GM19463 (cell line): ENCODE results near the gene PCK2.

ENCODE experiments used
- ATAC-seq: cut with Tn5 transposase; IDR thresholded peaks from one replicate; pipeline ENCODE4 v1.9.1; 2021; ENCODE audit warnings: mild to moderate bottlenecking, moderate library complexity; ENCODE audit not compliant: unreplicated experiment

Gene PCK2

DNA sequence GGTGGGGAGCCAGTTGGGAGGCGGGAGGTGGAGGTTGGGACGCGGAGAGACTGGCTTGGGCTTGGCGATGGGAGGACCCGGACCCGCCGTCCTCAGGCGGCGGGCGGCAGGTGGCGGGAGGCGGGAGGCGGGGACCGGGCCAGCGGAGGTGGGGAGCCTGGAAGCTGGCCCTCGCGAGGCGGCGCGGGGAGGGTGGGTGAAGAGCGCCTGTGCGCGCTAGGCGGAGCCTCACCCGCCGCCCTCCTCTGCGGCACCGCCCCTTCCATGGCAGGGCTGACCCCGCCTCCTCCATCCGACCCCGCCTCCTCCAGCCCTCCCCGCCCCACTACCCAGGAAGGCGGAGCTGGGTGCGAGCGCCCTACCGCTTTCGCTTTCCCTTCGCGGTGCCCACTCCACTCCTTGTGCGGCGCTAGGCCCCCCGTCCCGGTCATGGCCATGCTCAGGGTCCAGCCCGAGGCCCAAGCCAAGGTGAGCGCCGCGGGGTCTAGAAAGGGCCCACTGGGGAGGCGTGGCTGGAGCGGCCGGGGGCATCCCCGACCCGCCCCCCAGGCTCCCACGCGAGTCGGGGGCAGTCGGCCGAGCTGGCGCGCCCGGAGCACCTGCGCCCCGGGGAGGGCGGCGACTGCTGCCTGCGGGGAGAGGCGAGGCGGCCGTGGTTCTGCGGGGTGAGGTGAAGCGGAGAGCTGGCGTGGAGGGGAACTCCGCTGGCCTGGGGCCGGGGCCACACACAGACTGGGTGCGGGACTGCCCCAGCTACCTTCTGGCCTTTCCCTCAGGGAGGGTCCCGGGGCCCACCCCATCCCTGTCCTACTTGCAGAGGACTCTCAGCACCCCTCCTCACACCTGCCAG, 41.9 kb downstream of the PCK2 start, which contains the start of gene PSME1:
TSS of gene PSME1 (plus strand) at position 361 of the 850 bp plus-strand sequence. CDS start at position 430, 69 bp downstream.
- peak; percentile 88 for ATAC-seq

DNA sequence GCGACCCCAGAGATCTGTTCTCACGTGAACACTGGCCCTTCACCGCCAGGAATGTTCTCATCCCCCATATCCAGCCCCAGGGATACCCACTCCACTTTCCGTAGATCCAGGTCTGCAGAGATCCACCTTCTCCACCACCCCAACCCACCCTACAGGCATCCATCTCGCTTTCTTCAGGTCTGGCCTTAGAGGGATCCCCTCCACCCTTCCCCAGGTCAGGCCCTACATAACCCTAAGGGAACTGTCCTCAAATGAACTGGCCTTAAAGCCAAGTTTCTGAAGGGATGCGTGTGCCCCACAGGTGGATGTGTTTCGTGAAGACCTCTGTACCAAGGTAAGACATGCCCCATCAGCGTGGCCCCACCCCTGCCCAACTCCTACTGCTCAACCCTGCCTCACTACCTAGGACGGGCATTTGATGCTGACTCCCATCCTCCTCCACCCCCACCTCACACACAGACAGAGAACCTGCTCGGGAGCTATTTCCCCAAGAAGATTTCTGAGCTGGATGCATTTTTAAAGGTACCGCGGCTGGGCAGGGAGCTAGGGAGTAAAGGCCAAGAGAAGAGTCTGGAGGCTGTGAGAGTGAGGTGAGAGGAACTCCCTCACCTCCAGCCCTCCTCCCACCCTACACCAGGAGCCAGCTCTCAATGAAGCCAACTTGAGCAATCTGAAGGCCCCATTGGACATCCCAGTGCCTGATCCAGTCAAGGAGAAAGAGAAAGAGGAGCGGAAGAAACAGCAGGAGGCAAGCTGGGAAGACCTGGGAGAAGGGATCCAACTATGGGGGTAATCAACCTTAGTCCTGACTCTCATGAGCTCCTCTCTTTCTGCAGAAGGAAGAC, 42.8 kb downstream of the PCK2 start:
- no peak for ATAC-seq

DNA sequence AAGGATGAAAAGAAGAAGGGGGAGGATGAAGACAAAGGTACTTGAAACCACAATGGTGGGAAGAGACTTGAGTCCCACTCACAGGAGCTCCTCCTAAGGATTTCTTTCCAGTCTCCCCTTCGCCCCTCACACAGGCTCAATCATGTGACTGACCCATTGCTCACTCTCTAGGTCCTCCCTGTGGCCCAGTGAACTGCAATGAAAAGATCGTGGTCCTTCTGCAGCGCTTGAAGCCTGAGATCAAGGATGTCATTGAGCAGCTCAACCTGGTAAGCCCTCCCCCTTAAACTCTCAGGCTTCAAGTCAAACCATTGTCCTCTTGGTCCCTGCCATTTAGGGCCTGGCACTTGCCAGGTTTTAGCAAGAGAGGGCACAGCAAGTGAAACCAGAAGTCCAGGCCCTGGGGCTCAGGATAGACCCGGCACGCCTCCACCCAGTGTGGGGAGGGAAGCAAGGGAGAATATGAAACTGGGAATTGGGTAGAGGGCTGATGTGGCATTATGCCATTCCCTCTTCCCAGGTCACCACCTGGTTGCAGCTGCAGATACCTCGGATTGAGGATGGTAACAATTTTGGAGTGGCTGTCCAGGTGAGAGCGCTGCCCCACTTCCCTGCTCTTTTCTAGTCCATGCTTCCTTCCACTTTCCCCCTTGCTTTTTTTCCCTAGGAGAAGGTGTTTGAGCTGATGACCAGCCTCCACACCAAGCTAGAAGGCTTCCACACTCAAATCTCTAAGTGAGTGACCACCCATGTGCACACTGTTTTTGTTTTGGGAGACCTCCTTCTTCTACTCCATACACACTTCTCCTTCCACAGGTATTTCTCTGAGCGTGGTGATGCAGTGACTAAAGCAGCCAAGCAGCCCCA, 43.7 kb downstream of the PCK2 start:
- no peak for ATAC-seq

DNA sequence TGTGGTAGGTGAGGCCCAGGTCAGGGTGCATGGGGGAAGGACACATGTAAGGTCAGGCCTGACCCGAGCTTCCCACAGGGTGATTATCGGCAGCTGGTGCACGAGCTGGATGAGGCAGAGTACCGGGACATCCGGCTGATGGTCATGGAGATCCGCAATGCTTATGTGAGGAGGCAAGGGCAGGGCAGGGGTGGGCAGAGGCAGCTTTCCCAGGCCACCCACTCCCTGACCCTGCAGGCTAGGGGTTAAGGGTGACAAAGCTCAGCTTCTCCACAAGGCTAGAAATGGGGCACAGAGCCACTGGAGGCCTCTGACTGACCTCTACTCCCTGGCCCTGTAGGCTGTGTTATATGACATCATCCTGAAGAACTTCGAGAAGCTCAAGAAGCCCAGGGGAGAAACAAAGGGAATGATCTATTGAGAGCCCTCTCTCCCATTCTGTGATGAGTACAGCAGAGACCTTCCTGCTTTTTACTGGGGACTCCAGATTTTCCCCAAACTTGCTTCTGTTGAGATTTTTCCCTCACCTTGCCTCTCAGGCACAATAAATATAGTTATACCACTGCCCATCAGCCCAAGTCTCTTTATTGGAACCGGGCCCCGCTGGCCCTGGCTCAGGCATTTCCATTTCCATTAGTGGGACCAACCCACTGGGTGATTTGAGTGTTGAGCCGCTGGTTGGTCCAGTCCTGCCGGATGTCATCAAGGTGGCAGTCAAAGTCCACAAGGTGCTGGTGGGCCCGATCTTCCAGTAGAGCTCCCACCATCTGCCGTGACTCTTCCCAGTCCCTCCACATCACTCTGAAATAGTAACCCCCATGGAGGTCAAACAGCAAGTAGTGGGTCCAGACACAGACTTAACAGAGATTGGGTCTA, 44.5 kb downstream of the PCK2 start:
- ATAC-seq: no peak

DNA sequence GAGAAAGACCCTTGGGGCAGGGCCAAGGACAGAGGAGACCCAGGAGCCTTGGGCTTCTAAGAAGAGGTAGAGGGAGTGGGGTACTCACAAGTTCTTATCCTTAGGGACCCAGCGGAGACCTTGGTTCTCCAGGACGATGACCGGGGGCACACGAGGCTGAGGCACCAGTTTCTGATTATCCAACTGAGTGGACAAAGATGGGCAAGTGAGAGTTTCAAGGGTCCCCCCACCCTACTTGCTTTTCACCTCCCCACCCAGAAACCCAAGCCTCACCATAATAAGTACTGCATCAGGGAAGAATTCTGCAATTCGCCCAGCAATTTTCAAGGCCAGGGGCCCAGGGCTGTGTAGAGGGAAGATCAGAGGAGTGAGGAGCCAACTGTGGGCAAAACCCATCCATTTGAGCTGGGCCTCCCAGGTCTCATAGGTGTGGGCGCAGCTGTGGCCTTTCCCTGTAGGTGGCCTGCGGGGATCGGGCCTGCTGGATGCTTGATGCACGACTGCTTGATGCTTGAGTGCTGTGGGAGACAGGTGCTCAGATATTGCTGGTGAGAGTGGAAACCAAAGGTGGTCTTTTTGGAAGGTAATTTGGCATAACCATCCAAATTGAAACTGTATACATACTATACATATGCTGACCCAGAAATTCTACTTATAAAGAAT, 45.3 kb downstream of the PCK2 start:
- no peak for ATAC-seq

DNA sequence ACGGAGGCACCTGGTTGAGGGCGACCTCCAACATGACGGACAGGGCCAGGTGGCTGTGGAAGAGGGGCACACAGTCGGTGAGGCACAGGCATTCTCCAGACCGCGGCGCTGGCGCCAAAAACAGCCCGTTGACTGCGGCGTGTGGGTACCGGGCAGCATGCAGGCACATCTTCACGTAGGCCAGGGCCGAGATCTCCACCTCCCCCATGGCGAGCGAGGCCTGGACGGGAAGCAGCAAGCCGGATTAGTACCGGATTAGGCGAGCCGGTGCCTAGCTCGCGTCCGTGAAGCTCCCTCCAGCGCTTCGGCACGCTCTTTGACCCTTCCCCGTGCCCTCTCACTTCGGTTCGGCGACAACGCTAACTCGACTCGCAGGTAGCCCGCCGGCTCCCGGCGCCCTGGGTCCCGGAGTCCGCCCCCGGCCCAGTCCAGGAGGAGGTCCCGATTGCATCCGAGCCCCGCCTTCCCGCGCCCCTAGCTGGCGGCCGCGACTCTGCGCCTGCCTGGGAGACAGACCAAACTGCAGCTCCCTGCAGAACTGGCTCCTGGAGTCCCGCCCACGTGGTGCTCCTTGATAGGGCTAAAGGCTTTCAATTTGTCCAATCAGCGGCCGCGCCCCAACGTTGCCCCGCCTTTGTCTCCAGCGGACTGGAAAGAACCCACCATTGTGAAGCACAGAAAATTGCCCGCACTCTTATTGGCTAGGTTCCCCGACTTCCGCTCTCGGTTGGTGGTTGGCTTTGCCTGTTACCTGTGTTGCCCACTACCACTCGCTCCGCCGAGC, 47.2 kb downstream of the PCK2 start, which contains the start of gene EMC9:
TSS of gene EMC9 (minus strand) at position 495 of the 784 bp plus-strand sequence. CDS start at position 208, 287 bp downstream.
- ATAC-seq: peak; percentile 87

DNA sequence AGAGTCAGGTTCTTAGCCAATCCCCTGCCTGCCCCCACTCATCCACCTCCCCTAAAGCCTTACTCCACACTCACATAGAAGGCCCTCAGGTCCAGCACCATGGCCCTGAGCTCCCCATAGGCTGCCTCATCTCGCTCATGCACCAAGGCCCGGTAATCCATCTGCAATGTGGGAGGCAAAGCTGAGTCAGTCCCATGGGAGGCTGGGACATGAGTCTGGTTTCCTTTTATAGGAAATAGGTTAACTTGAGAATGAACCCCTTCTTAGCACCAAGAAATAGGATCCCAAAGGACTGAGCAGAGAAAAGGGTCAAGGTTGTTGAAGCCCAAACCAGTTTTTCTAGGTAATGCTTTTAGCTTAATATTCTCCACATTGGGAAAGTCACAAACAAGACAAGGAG, 49.4 kb downstream of the PCK2 start:
- ATAC-seq: no peak

DNA sequence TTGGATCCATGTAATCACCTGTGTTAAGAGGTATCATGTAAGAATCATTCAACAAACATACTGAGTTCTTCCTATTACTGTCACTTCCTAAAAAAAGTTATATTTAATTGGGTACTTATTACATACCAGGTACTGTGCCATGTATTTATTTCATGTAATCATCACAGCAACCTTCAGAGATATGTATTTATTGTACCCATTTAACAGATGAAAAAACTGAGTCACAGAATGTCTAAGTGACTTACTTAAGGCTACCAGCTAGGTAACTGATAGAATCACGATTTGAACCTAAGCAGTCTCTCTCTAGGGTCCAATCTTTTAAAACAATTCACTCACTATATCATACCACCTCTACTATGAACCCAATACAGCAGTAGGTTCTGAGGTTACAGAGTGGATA, 50.3 kb downstream of the PCK2 start:
- ATAC-seq: no peak

DNA sequence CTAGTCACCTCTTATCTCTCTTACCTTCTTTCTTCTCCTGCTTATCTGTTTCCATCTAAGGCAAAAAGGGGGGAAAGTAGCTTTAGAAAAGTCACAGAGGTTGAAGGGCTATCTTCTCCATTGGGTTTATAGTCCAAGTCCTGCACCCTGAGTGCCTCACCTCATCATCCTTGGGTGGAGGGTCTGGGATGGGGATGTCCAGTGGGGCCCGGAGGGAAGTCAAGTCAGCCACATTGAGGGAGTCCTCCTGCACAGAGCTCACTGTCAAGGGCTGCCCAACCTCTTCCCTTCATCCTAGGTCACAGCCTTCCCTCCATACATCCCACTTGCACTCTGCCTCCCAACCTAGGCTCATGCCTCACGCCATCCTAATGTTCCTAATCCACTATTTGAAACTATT, 51.1 kb downstream of the PCK2 start:
- ATAC-seq: no peak

DNA sequence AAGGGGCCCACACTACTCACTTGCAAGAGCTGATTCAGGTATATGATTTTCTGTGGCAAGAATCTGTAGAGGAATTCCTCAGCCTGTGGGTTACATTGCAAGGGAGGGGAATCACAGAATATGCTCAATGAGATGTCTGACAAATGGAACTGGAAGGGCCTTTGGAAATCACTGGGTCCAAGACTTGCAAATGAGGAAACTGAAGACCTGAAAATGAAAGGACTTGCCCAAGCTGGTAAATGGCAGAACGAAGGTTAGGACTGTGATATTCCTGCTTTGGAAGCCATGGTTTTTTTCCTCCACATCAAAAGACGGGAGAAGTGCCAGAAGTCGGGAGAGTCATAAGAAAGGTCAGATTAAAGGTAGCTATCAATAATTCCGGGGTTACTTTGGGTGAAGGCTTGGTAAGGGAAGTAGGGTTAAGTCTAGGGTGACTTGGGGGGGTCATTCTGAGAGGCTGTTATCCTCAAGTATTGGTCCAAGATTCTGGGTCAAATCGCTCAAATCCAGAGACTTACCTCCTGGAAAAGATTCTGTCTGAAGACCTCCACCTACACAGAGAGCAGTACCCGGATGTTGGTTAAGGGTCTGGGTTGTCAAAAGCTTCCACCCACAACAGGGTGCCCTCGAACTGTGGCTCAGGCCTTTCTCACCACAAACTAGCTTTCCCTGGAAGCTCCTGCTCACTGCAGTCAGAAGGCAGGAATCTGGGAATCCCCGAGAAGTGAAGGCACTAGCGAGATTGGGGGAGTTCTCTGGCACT, 51.8 kb downstream of the PCK2 start:
- no peak for ATAC-seq

DNA sequence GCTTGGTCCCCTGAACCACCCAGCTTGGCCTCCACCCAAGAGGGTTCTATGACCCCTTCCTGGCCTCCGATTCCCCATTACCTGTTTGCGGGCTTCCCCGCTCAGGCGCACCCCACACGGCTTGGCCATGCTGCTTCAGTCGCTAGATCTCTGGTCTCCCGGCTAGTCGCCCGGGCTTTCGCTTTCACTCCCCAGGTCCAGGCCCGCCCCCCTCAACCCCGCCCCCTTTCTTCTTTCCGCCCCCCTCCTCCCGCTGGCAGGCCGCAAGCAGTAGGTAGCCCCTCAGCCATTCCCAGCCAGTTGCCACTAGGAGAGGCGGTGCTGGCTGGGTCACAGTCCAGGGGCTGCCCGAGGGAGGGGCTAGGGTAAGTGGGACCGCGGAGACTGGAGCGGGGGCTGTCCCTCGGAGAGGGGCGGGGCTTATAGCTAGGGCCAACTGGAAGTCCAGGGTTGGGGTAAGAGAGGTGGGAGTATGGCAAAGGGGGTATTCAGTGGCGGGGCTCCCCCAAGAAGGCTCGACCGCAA, 52.4 kb downstream of the PCK2 start, which contains the start of gene PSME2:
TSS of gene PSME2 (minus strand) at position 158 of the 525 bp plus-strand sequence. CDS start at position 129, 29 bp downstream.
- ATAC-seq: peak; percentile 62

DNA sequence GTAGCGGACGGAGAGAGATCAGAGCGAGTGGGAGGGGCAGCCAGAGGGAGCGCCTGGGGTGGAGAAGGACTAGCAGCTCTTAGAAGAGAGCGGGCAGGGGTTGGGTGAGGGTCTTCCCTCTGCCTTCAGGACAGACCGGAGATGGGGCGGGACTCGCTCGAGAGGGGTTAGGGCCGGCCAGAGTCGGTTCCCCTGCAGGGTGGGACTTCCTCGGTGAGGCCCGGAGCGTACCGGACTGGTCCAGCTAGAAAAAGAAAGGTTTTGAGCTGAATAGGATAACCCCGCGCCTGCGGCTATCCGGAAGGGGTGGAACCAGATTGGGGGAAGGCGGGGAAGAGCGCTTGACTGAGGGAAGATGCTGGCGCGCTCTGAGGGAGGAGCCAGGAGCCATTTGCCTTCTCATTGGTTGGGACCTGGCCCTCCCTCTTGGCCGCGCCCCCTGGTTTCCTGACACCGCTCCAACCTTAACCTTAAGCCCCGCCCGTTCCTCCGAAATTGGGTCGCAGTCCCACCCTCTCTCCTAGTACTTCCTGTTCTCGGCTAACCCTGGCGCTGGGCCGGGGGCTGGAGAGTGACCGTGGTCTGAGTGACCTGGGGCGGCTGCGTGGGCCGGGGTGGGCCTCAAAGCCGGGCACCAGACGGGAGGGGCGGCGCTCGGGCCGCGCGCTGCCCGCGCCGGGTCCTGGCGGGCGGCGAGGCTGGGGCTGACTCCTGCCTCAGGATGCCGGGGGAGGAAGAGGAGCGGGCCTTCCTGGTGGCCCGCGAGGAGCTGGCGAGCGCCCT, 53.1 kb downstream of the PCK2 start, which contains the start of gene RNF31:
TSS of gene RNF31 (plus strand) at position 521 of the 783 bp plus-strand sequence. CDS start at position 722, 201 bp downstream.
- peak; percentile 83 for ATAC-seq

DNA sequence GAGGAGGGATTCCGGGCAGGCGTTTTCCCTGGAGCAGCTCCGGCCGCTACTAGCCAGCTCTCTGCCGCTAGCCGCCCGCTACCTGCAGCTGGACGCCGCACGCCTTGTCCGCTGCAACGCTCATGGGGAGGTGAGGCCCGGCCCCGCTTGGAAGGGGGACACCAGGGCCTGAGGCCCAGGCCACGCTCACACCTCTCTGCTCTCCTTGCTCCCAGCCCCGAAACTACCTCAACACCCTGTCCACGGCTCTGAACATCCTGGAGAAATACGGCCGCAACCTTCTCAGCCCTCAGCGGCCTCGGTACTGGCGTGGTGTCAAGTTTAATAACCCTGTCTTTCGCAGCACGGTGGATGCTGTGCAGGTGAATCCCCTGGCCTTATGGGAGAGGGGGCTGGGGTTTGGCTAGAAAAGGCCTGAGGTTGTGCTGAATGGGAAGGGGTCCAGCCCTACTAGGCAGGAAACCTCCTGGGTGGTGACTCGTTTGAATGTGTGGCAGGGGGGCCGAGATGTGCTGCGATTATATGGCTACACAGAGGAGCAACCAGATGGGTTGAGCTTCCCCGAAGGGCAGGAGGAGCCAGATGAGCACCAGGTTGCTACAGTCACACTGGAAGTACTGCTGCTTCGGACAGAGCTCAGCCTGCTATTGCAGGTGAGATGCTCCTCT, 53.8 kb downstream of the PCK2 start:
- no peak for ATAC-seq

DNA sequence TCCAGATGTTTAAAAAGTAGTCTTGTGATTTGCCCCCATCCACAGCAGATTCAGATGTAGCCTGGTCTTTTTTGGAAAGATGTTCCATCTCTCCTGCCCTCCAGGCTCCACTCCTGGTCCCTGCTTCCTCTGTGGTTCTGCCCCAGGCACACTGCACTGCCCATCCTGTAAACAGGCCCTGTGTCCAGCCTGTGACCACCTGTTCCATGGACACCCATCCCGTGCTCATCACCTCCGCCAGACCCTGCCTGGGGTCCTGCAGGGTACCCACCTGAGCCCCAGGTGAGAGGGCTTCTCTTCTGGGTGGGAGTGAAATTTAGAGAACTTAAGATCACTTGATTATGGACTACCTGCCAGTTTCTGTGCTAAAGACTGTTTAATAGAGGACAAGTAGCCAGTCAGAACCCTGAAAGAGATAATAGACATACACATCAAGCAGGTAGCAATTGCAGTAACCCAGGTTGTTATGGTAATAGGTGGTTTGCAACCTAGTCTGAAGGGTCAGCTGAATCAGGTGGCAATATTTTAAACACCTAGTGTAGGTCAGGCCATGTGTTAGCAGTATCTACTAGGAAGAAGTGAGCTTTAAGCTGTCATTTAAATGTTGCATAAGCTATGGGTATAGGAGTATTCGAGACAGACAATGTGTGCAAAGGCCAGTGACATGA, 55.3 kb downstream of the PCK2 start:
- ATAC-seq: no peak

DNA sequence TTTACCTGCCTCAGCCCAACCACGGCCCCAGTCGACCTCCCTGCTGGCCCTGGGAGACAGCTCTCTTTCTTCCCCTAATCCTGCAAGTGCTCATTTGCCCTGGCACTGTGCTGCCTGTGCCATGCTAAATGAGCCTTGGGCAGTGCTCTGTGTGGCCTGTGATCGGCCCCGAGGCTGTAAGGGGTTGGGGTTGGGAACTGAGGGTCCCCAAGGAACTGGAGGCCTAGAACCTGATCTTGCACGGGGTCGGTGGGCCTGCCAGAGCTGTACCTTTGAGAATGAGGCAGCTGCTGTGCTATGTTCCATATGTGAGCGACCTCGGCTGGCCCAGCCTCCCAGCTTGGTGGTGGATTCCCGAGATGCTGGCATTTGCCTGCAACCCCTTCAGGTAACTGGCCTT, 56.0 kb downstream of the PCK2 start:
- ATAC-seq: no peak
